ENCODE data around the gene AP4E1. TPM values are rescaled to one million over a fixed set of nuclear protein-coding genes. Genes with fewer than 3 reads are reported as not detected.

Gene AP4E1
- total RNA-seq, 3 donors from 2014 or later (not counting 1 experiment from before 2014, with no cell fraction given): 13.1 to 14.5 (median 14.1) TPM

DNA sequence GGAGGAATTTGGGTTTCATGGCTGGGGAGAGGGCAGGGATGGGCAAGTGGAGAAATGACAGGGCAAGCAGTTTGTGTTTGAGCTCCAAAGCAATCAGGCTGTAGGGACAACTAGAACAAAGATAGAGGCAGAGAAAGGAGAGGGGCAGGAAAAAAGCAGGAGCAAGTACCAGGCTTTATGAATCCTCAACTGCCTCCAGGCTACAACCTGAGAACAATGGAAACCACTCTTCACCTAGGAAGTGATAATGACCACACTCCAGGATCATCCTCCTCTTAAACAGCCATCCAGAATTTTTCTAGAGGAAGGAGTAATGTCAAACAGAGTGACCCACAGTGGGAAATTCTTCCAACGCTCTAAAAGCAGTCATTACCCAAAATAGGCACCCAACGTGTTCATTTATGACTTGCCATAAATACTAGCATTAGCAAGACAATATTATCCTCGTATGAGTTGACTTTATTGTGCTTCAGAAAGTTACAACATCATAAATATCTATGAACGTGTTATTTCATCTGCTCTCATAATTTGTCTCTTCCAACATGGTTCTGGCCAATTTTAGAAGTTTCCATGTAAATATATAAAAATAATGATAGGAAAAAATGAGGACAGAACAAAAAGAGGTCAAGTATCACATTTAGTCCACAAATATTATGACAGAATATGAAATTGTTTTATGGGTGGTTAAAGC, 135.7 kb downstream of the AP4E1 start:
- intact Hi-C loops (cut with micrococcal nuclease): no loop called here
- H3K27me3 ChIP-seq (ENCODE audit: control insufficient read depth, insufficient read depth, low read length): no peaks in the 10 kb centered on the region
- Mint-ChIP-seq H3K4me1 (no peaks in the 10 kb centered on the region), H3K9me3 (no peaks in the 10 kb centered on the region), H3K4me3 (no peak overlapping the region), H3K27me3 (ENCODE audit: low read depth in 2 of 2) (peaks cover 8 to 32% of the 10 kb centered on the region in 2 donors), H3K27ac (no peak overlapping the region), H3K36me3 (no peaks in the 10 kb centered on the region)
- DNase-seq: no peak
- 88% methylated on average over 3 of the region's 4 CpGs for WGBS (ENCODE audit: insufficient coverage)
- TF ChIP-seq, protein P1, sequence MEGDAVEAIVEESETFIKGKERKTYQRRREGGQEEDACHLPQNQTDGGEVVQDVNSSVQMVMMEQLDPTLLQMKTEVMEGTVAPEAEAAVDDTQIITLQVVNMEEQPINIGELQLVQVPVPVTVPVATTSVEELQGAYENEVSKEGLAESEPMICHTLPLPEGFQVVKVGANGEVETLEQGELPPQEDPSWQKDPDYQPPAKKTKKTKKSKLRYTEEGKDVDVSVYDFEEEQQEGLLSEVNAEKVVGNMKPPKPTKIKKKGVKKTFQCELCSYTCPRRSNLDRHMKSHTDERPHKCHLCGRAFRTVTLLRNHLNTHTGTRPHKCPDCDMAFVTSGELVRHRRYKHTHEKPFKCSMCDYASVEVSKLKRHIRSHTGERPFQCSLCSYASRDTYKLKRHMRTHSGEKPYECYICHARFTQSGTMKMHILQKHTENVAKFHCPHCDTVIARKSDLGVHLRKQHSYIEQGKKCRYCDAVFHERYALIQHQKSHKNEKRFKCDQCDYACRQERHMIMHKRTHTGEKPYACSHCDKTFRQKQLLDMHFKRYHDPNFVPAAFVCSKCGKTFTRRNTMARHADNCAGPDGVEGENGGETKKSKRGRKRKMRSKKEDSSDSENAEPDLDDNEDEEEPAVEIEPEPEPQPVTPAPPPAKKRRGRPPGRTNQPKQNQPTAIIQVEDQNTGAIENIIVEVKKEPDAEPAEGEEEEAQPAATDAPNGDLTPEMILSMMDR (IDR thresholded peaks at IDR 0.05): no peak
- H3K27ac ChIP-seq (ENCODE audit: low read length): no peak overlapping the region
- H3K36me3 ChIP-seq (ENCODE audit: control insufficient read depth, insufficient read depth, low read length): no peaks in the 10 kb centered on the region
- H3K4me3 ChIP-seq (ENCODE audit: low read length): no peak overlapping the region
- no peaks in the 10 kb centered on the region for H3K4me1 ChIP-seq (ENCODE audit: control insufficient read depth, insufficient read depth, low read length)
- no peak for ATAC-seq
- no peaks in the 10 kb centered on the region for H3K9me3 ChIP-seq (ENCODE audit: control insufficient read depth, insufficient read depth, low read length)

DNA sequence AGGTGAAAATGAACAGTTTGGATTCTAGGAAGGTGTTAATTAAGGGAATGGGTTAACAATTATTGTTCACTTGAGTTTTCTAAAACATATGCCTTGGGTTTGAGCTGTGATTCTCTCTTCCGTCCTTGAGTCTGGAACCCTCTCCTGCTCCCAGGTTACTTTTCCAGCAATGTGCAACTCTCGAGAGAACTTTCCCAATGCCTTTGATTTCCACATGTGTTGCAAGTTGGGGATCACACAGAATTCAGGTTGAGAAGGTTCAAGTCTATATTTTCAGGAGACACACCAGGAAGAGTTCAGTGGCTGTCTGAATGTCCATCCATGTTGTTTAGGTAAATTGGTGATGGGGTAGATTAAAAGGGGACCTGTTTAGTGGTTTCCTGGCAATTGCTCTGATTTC, 137.5 kb downstream of the AP4E1 start:
- no peak for ATAC-seq
- no peak overlapping the region for H3K4me3 ChIP-seq (ENCODE audit: low read length)

DNA sequence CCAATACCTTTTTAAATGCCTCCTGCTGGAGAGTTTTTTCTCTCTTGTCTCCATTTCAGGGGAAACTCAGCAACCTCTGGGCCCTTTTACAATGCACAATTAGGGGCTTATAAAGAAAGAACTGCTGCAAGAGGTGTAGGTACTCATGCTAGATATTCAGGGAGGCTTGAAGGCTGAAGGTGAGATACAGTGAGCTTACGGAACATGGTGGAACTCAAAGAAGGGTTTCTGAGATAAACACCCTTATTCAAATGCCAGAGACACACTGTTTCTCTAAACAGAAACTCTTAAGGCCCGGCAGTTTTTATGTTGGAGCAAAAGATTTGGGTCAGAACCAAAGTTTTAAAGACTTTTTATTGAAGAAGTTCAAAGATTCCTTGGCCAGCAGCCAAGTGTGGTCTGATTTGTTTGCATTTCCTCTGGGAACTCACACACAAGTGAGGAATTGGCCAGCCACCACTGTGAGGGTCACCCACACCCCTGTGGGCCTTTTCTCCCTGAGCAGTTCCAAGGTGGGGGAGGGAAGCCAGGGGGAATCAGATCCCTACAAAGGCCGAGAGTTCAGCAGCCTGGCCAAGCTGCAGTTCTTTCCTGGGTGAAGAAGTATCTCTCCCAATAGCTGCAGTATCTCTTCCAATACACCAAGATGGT, 138.4 kb downstream of the AP4E1 start:
- no peaks in the 10 kb centered on the region for H3K4me1 ChIP-seq (ENCODE audit: control insufficient read depth, insufficient read depth, low read length)
- ATAC-seq: no peak
- WGBS (ENCODE audit: insufficient coverage): 87% methylated on average over 3 of the region's 3 CpGs

More for the DNA sequence above, 137.5 kb downstream of the AP4E1 start:
- H3K36me3 ChIP-seq (ENCODE audit: control insufficient read depth, insufficient read depth, low read length): no peaks in the 10 kb centered on the region
- TF ChIP-seq, protein P1 (IDR thresholded peaks at IDR 0.05): no peak
- H3K4me1 ChIP-seq (ENCODE audit: control insufficient read depth, insufficient read depth, low read length): no peaks in the 10 kb centered on the region
- no peaks in the 10 kb centered on the region for H3K9me3 Mint-ChIP-seq
- H3K36me3 Mint-ChIP-seq: no peaks in the 10 kb centered on the region
- no peak overlapping the region for H3K27ac ChIP-seq (ENCODE audit: low read length)
- no peaks in the 10 kb centered on the region for H3K27me3 ChIP-seq (ENCODE audit: control insufficient read depth, insufficient read depth, low read length)
- no peaks in the 10 kb centered on the region for H3K4me1 Mint-ChIP-seq
- H3K27ac Mint-ChIP-seq: no peak overlapping the region
- no peaks in the 10 kb centered on the region for H3K9me3 ChIP-seq (ENCODE audit: control insufficient read depth, insufficient read depth, low read length)
- peaks cover 8 to 23% of the 10 kb centered on the region in 2 donors for H3K27me3 Mint-ChIP-seq (ENCODE audit: low read depth in 2 of 2)
- intact Hi-C loops (cut with micrococcal nuclease): no loop called here
- no peak overlapping the region for H3K4me3 Mint-ChIP-seq
- DNase-seq: no peak
- 100% methylated on average over 2 of the region's 2 CpGs for WGBS (ENCODE audit: insufficient coverage)

More for the DNA sequence above, 138.4 kb downstream of the AP4E1 start:
- Histone ChIP-seq H3K9me3 (ENCODE audit: control insufficient read depth, insufficient read depth, low read length) (no peaks in the 10 kb centered on the region), H3K27ac (ENCODE audit: low read length) (no peak overlapping the region), H3K27me3 (ENCODE audit: control insufficient read depth, insufficient read depth, low read length) (no peaks in the 10 kb centered on the region), H3K4me3 (ENCODE audit: low read length) (no peak overlapping the region), H3K36me3 (ENCODE audit: control insufficient read depth, insufficient read depth, low read length) (no peaks in the 10 kb centered on the region)
- TF ChIP-seq, protein P1 (IDR thresholded peaks at IDR 0.05): no peak
- no peak for DNase-seq
- Mint-ChIP-seq H3K9me3 (no peaks in the 10 kb centered on the region), H3K4me3 (no peak overlapping the region), H3K27me3 (ENCODE audit: low read depth in 2 of 2) (peaks cover 12 to 31% of the 10 kb centered on the region in 2 donors), H3K27ac (no peak overlapping the region), H3K4me1 (no peaks in the 10 kb centered on the region), H3K36me3 (no peaks in the 10 kb centered on the region)
- intact Hi-C loops (cut with micrococcal nuclease): no loop called here
